AG10803 (cell line): Measurements from ENCODE around the gene RGS14.

Experiments
- DNase-seq: peaks from one replicate; pipeline ENCODE4 v3.0.0; 2010; ENCODE audit warnings: low read depth
- H3K4me3 ChIP-seq: 2 replicates; pipeline ENCODE4 v1.5.1; 2011; ENCODE audit warnings: mild to moderate bottlenecking, low read length, control low read depth
- CTCF ChIP-seq: conservative IDR thresholded peaks from 2 replicates; pipeline ENCODE4 v1.5.1; 2011; ENCODE audit warnings: mild to moderate bottlenecking, low read length, control low read depth, inconsistent platforms

The RGS14 gene

GRCh38 chr5:177361418-177362291 is 3.9 kb downstream of the RGS14 start:
- H3K4me3 ChIP-seq = no peak overlapping the region
- no peak for TF ChIP-seq CTCF
- DNase-seq = no peak

- DNase-seq = no peak
- no peak overlapping the region for H3K4me3 ChIP-seq
- TF ChIP-seq CTCF = no peak
Observed at GRCh38 chr5:177362292-177362609, 4.5 kb downstream of the RGS14 start.

- H3K4me3 ChIP-seq = peak overlapping the region; percentile 55
Observed at GRCh38 chr5:177362610-177363507, 5.1 kb downstream of the RGS14 start.

GRCh38 chr5:177363565-177363964 is 5.8 kb downstream of the RGS14 start:
- H3K4me3 ChIP-seq = peak overlapping the region; percentile 35
- DNase-seq = no peak
- no peak for TF ChIP-seq CTCF

More at GRCh38 chr5:177362610-177363507, 5.1 kb downstream of the RGS14 start:
- no peak for TF ChIP-seq CTCF
- peak; percentile 20 for DNase-seq

- TF ChIP-seq CTCF = no peak
- no peak for DNase-seq
- H3K4me3 ChIP-seq = no peak overlapping the region
Observed at GRCh38 chr5:177364159-177364962, 6.6 kb downstream of the RGS14 start.

GRCh38 chr5:177365845-177366527 is 8.3 kb downstream of the RGS14 start:
- no peak for TF ChIP-seq CTCF
- DNase-seq = no peak
- no peak overlapping the region for H3K4me3 ChIP-seq
